ENCODE results near the gene HMCN2.
"Not testable (repeated sequence)": the region's sequence is repeated elsewhere in the genome, so short reads cannot be mapped to it uniquely, and the experiment has no call there.

The HMCN2 gene

GRCh38 chr9:130331573-130331972 is 66.0 kb downstream of the HMCN2 start:
- DNase-seq: no peak

- no peak for DNase-seq
Measured at GRCh38 chr9:130332384-130332926, 66.9 kb downstream of the HMCN2 start.

GRCh38 chr9:130333041-130333711 is 67.6 kb downstream of the HMCN2 start:
- no peak for DNase-seq

- DNase-seq: no peak
Measured at GRCh38 chr9:130333712-130334062, 68.1 kb downstream of the HMCN2 start.

- no peak for DNase-seq
Measured at GRCh38 chr9:130334915-130335314, 69.4 kb downstream of the HMCN2 start.

GRCh38 chr9:130336027-130336610 is 70.6 kb downstream of the HMCN2 start:
- no peak for DNase-seq

GRCh38 chr9:130336885-130337284 is 71.3 kb downstream of the HMCN2 start:
- DNase-seq: no peak

- DNase-seq: no peak
Measured at GRCh38 chr9:130337318-130337717, 71.8 kb downstream of the HMCN2 start.

- no peak for DNase-seq
Measured at GRCh38 chr9:130337784-130338380, 72.3 kb downstream of the HMCN2 start.

GRCh38 chr9:130338891-130339290 is 73.3 kb downstream of the HMCN2 start:
- DNase-seq: not testable (repeated sequence)

GRCh38 chr9:130339306-130339705 is 73.7 kb downstream of the HMCN2 start:
- DNase-seq: no peak

- DNase-seq: no peak
Measured at GRCh38 chr9:130340011-130340410, 74.5 kb downstream of the HMCN2 start.

- DNase-seq: not testable (repeated sequence)
Measured at GRCh38 chr9:130340557-130340956, 75.0 kb downstream of the HMCN2 start.

GRCh38 chr9:130341128-130341527 is 75.6 kb downstream of the HMCN2 start:
- DNase-seq: no peak

- DNase-seq: no peak
Measured at GRCh38 chr9:130341839-130342713, 76.5 kb downstream of the HMCN2 start.

- DNase-seq: no peak
Measured at GRCh38 chr9:130342714-130343085, 77.1 kb downstream of the HMCN2 start.

- peak; percentile 39 to 49 for DNase-seq
Measured at GRCh38 chr9:130343445-130343918, 77.9 kb downstream of the HMCN2 start.

GRCh38 chr9:130344366-130344765 is 78.8 kb downstream of the HMCN2 start:
- no peak for DNase-seq

- DNase-seq: no peak
Measured at GRCh38 chr9:130345009-130345896, 79.7 kb downstream of the HMCN2 start.

GRCh38 chr9:130345897-130346385 is 80.4 kb downstream of the HMCN2 start:
- no peak for DNase-seq

- no peak for DNase-seq
Measured at GRCh38 chr9:130346431-130346830, 80.9 kb downstream of the HMCN2 start.

GRCh38 chr9:130347036-130347435 is 81.5 kb downstream of the HMCN2 start:
- DNase-seq: no peak
